Panc1 (cell line): Measurements from ENCODE around the gene MATN1. TPM values are rescaled to one million over a fixed set of nuclear protein-coding genes. Genes with fewer than 3 reads are reported as not detected.

ENCODE experiments used
- ATAC-seq: fragments of 200-7000 bp; cut with Tn5 transposase; 2 replicates; pipeline ENCODE4 v1.9.1; 2020; ENCODE audit warnings: mild to moderate bottlenecking, moderate library complexity
- BruUV-seq: library from RNA; stranded (reverse); fragments of 400-500 nt; replicated peaks from 2 replicates; lab custom pipeline; 2021; lab: Mats Ljungman, UMichigan
- CTCF ChIA-PET: fragments of 300-600 bp; sonication (Branson Sonifier 250); formaldehyde crosslinking; loops from one replicate; lab custom pipeline; 2022; ENCODE audit warnings: antibody characterized with exemption; lab: Charles Lee
- POLR2A ChIA-PET: fragments of 300-600 bp; sonication (Branson Sonifier 250); formaldehyde crosslinking; loops from one replicate; lab custom pipeline; 2022; ENCODE audit warnings: antibody characterized with exemption; lab: Charles Lee
- DNase-seq: peaks from one replicate; pipeline ENCODE4 v3.0.0-alpha.2; 2010; ENCODE audit warnings: low read depth, low spot score
- H3K27ac ChIP-seq: 2 replicates; pipeline ENCODE4 v1.5.1; 2011; ENCODE audit warnings: mild to moderate bottlenecking, low read length, inconsistent platforms
- H3K27me3 ChIP-seq: fragments of 200-500 bp; sonication (Bioruptor generic); 2 replicates; pipeline ENCODE4 v1.6.0; 2014; ENCODE audit warnings: low read length, inconsistent platforms; ENCODE audit not compliant: control insufficient read depth, insufficient read depth
- H3K36me3 ChIP-seq: fragments of 200-500 bp; sonication (Bioruptor generic); 2 replicates; pipeline ENCODE4 v1.5.1; 2014; ENCODE audit warnings: inconsistent platforms, mild to moderate bottlenecking, low read length, moderate library complexity; ENCODE audit not compliant: control insufficient read depth, insufficient read depth
- H3K4me1 ChIP-seq: 2 replicates; pipeline ENCODE4 v1.5.1; 2011; ENCODE audit warnings: inconsistent platforms, mild to moderate bottlenecking, low read length, moderate library complexity; ENCODE audit not compliant: control insufficient read depth, insufficient read depth
- H3K4me3 ChIP-seq, 2 experiments: 2 replicates each; pipeline ENCODE4 v1.5.1; 2011 to 2012; ENCODE audit warnings: low read depth in 2 of 2, low read length in 2 of 2, mild to moderate bottlenecking in 2 of 2, inconsistent platforms in 1 of 2, moderate library complexity in 1 of 2
- H3K9me3 ChIP-seq: fragments of 200-500 bp; sonication (Bioruptor generic); 2 replicates; pipeline ENCODE4 v1.5.1; 2014; ENCODE audit warnings: low read depth, mild to moderate bottlenecking, inconsistent platforms, low read length, moderate library complexity; ENCODE audit not compliant: control insufficient read depth, insufficient read depth
- CTCF ChIP-seq: fragments of 450-650 bp; IDR thresholded peaks from 2 replicates; pipeline ENCODE4 v1.5.1; 2017; ENCODE audit warnings: mild to moderate bottlenecking
- POLR2AphosphoS5 ChIP-seq: IDR thresholded peaks from 2 replicates; pipeline ENCODE4 v1.6.1; 2012; ENCODE audit warnings: mild to moderate bottlenecking, low read depth, low read length, moderate library complexity
- SIN3A ChIP-seq: IDR thresholded peaks from 2 replicates; pipeline ENCODE4 v1.6.1; 2012; ENCODE audit warnings: low read depth, mild to moderate bottlenecking, low read length, moderate library complexity, borderline replicate concordance; ENCODE audit not compliant: insufficient read depth
- TCF7L2 ChIP-seq: IDR thresholded peaks from 2 replicates; pipeline ENCODE4 v1.6.1; 2011; ENCODE audit warnings: mild to moderate bottlenecking, low read depth, low read length, inconsistent platforms
- in situ Hi-C: cut with HindIII; loops from 2 replicates; pipeline ENCODE4 v1.10.0; 2016; ENCODE audit warnings: low sequenced_read_pairs, low pct_unique_long_range_greater_than_20kb
- intact Hi-C: fragments of 100-400 bp; cut with micrococcal nuclease; formaldehyde crosslinking; loops from one replicate; pipeline ENCODE4 v1.10.0; 2022; ENCODE audit not compliant: unreplicated experiment
- total RNA-seq: library from RNA; stranded (reverse); gene quantifications from one replicate; pipeline ENCODE4 v1.2.1, GENCODE V29; 2021; ENCODE audit not compliant: unreplicated experiment
- TF ChIP-seq, protein P1 (sequence below), 2 experiments: IDR thresholded peaks; 2 replicates each; pipeline ENCODE4 v1.6.1; 2011 to 2012; ENCODE audit warnings: low read depth in 2 of 2, control low read depth in 1 of 2, low read length in 1 of 2, mild to moderate bottlenecking in 1 of 2, moderate library complexity in 1 of 2; ENCODE audit not compliant: insufficient read depth in 1 of 2

Gene MATN1
- total RNA-seq, 1 experiment from 2014 or later, result 0.59 TPM

DNA sequence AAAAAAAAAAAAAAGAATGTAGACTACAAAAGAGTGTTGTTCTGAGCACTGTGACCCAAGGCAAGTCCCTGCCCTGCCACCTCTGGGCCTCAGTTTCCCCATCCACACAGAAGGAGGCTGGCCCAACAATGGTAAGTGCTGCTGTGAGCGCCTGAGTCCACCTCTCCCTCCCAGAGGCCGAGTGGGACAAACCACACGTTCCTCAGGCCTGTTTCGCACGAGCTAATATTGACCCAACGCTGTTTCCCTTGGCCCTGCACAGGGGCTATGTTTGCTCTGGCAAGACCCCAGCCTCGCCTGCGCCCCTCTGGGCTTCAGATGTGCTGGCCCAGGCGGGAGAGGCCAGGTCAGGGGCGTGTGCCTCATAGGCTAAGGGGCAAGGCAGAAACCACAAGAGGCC lies 46.8 kb upstream of the MATN1 start:
- CTCF ChIA-PET, result interaction anchor here (0.6 kb wide), 1 partner anchor 42 kb away, joined by 4 read pairs; no protein-coding TSS in a partner anchor
- TF ChIP-seq CTCF, result no peak
- TF ChIP-seq POLR2AphosphoS5, result no peak
- TF ChIP-seq, protein P1, sequence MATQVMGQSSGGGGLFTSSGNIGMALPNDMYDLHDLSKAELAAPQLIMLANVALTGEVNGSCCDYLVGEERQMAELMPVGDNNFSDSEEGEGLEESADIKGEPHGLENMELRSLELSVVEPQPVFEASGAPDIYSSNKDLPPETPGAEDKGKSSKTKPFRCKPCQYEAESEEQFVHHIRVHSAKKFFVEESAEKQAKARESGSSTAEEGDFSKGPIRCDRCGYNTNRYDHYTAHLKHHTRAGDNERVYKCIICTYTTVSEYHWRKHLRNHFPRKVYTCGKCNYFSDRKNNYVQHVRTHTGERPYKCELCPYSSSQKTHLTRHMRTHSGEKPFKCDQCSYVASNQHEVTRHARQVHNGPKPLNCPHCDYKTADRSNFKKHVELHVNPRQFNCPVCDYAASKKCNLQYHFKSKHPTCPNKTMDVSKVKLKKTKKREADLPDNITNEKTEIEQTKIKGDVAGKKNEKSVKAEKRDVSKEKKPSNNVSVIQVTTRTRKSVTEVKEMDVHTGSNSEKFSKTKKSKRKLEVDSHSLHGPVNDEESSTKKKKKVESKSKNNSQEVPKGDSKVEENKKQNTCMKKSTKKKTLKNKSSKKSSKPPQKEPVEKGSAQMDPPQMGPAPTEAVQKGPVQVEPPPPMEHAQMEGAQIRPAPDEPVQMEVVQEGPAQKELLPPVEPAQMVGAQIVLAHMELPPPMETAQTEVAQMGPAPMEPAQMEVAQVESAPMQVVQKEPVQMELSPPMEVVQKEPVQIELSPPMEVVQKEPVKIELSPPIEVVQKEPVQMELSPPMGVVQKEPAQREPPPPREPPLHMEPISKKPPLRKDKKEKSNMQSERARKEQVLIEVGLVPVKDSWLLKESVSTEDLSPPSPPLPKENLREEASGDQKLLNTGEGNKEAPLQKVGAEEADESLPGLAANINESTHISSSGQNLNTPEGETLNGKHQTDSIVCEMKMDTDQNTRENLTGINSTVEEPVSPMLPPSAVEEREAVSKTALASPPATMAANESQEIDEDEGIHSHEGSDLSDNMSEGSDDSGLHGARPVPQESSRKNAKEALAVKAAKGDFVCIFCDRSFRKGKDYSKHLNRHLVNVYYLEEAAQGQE (IDR thresholded peaks at IDR 0.05; ENCODE audit: insufficient read depth in 1 of 2, low read depth in 2 of 2, low read length in 1 of 2), result no peak
- TF ChIP-seq TCF7L2, result no peak
- TF ChIP-seq SIN3A, result no peak

DNA sequence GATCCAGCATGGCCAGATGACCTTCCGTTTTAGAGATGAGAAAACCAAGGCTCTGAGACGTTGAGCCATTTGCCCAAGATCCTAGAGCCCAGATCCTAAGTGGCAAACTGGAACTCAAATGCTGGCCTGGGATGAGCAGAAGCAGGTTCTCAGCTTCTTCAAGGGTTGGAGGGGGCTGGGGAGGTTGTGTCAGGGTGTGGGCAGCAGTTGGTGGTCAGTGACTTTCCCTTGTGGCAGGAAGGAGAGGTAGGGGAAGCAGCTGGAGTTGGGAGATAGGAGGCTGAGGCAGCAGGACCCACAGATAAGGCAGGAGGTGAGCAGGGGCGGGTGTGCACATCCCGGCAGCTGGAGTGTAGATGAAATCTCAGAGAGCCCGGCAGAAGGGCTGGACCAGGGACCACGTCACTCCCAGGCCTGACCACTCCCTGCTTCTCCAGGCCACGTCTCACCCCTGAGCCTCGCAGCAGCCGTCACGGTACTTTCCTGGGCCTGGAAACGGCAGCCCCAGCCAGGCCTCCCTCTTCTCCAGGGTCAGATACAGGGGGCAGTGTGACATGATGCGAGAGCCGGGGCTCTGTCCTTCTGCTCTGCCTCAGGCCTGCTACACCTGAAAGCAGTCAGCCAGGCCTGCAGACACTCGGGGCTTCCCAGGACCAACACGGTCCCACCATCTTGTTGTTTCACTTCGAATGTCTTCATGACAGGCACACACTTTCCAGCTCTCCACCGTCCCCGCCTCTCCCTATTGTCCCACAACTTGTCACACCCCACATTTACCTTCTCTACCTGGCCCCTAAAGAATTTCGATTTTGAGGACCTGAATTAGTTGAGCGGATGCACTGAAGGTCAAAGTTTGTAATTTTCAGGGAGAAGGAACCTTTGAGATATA lies 45.7 kb upstream of the MATN1 start:
- ChIA-PET CTCF (interaction anchor here (0.5 to 0.6 kb wide), 2 partner anchors 41 to 163 kb away, joined by 4 to 5 read pairs; no protein-coding TSS in a partner anchor), POLR2A (interaction anchor here (0.6 kb wide), 1 partner anchor 159 kb away, joined by 3 read pairs; no protein-coding TSS in a partner anchor)
- Histone ChIP-seq H3K36me3 (no peaks in the 10 kb centered on the region), H3K27me3 (no peaks in the 10 kb centered on the region), H3K4me1 (no peaks in the 10 kb centered on the region), H3K27ac (no peak overlapping the region), H3K9me3 (no peaks in the 10 kb centered on the region), H3K4me3 (no peak overlapping the region)
- DNase-seq (no peak), ATAC-seq (no peak)
- TF ChIP-seq SIN3A (no peak), CTCF (no peak)
- TF ChIP-seq, protein P1 (IDR thresholded peaks at IDR 0.05; ENCODE audit: insufficient read depth in 1 of 2, low read depth in 2 of 2, low read length in 1 of 2), result no peak
- in situ Hi-C loops, result no loop called here
- BruUV-seq, result no TSS peak
- intact Hi-C loops, result no loop called here

More for the DNA sequence above, 46.8 kb upstream of the MATN1 start:
- H3K27me3 ChIP-seq, result no peaks in the 10 kb centered on the region
- no peaks in the 10 kb centered on the region for H3K9me3 ChIP-seq
- POLR2A ChIA-PET, result no interaction called here
- intact Hi-C loops (no loop called here), in situ Hi-C loops (no loop called here)
- no peak overlapping the region for H3K4me3 ChIP-seq
- H3K27ac ChIP-seq, result no peak overlapping the region
- no peak for ATAC-seq
- BruUV-seq, result no TSS peak
- no peaks in the 10 kb centered on the region for H3K4me1 ChIP-seq
- H3K36me3 ChIP-seq, result no peaks in the 10 kb centered on the region
- no peak for DNase-seq
